Uterus (tissue), 2 donors: ENCODE data around the gene PPP1R8.

Source experiments
- POLR2A ChIP-seq, 2 donors: fragments of 450-650 bp; IDR thresholded peaks; one replicate each; pipeline ENCODE4 v1.6.1; 2016; ENCODE audit warnings: antibody characterized with exemption in 2 of 2, mild to moderate bottlenecking in 1 of 2, moderate library complexity in 1 of 2
- TF ChIP-seq, protein P1 (sequence below), 4 experiments: fragments of 200-600 bp in 2 of 4; fragments of 450-650 bp in 2 of 4; sonication (generic) in 2 of 4; IDR thresholded peaks; one replicate each; pipeline ENCODE4 v1.5.1; 2016 to 2019; ENCODE audit warnings: antibody characterized with exemption in 4 of 4, mild to moderate bottlenecking in 2 of 4, moderate library complexity in 1 of 4

GRCh38 chr1:27816921-27817630 lies 13.5 kb upstream of the PPP1R8 start:
- TF ChIP-seq, protein P1, sequence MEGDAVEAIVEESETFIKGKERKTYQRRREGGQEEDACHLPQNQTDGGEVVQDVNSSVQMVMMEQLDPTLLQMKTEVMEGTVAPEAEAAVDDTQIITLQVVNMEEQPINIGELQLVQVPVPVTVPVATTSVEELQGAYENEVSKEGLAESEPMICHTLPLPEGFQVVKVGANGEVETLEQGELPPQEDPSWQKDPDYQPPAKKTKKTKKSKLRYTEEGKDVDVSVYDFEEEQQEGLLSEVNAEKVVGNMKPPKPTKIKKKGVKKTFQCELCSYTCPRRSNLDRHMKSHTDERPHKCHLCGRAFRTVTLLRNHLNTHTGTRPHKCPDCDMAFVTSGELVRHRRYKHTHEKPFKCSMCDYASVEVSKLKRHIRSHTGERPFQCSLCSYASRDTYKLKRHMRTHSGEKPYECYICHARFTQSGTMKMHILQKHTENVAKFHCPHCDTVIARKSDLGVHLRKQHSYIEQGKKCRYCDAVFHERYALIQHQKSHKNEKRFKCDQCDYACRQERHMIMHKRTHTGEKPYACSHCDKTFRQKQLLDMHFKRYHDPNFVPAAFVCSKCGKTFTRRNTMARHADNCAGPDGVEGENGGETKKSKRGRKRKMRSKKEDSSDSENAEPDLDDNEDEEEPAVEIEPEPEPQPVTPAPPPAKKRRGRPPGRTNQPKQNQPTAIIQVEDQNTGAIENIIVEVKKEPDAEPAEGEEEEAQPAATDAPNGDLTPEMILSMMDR (IDR thresholded peaks at IDR 0.05): no peak
- TF ChIP-seq POLR2A (IDR thresholded peaks at IDR 0.05): no peak
